Ishikawa (cell line): Measurements from ENCODE around the gene SIVA1.

Source experiments
- CEBPB ChIP-seq: IDR thresholded peaks from 2 replicates; pipeline ENCODE4 v1.6.1; 2012
- CREB1 ChIP-seq: IDR thresholded peaks from 2 replicates; pipeline ENCODE4 v1.6.1; 2012; ENCODE audit warnings: low read depth
- EGR1 ChIP-seq: IDR thresholded peaks from 2 replicates; pipeline ENCODE4 v1.6.1; 2012
- EP300 ChIP-seq: IDR thresholded peaks from 2 replicates; pipeline ENCODE4 v1.6.1; 2012; ENCODE audit warnings: borderline replicate concordance
- FOXM1 ChIP-seq: IDR thresholded peaks from 2 replicates; pipeline ENCODE4 v1.6.1; 2012; ENCODE audit warnings: low read depth, borderline replicate concordance
- NFIC ChIP-seq: IDR thresholded peaks from 2 replicates; pipeline ENCODE4 v1.6.1; 2012
- RAD21 ChIP-seq: IDR thresholded peaks from 2 replicates; pipeline ENCODE4 v1.6.1; 2012; ENCODE audit warnings: low read depth
- TAF1 ChIP-seq: IDR thresholded peaks from 2 replicates; pipeline ENCODE4 v1.6.1; 2012; ENCODE audit warnings: low read depth, mild to moderate bottlenecking
- TCF12 ChIP-seq: IDR thresholded peaks from 2 replicates; pipeline ENCODE4 v1.6.1; 2012; ENCODE audit warnings: low read depth
- TEAD4 ChIP-seq: IDR thresholded peaks from 2 replicates; pipeline ENCODE4 v1.6.1; 2012
- YY1 ChIP-seq: IDR thresholded peaks from 2 replicates; pipeline ENCODE4 v1.6.1; 2012; ENCODE audit warnings: low read depth
- ZBTB7A ChIP-seq: IDR thresholded peaks from 2 replicates; pipeline ENCODE4 v1.6.1; 2012; ENCODE audit warnings: low read depth
- TF ChIP-seq, protein P1 (sequence below): IDR thresholded peaks from 2 replicates; pipeline ENCODE4 v1.6.1; 2012
- TF ChIP-seq, protein P2 (sequence below): IDR thresholded peaks from 2 replicates; pipeline ENCODE4 v1.6.1; 2012
- TF ChIP-seq, protein P3 (sequence below): IDR thresholded peaks from 2 replicates; pipeline ENCODE4 v1.6.1; 2012; ENCODE audit warnings: low read depth, mild to moderate bottlenecking

Gene SIVA1

DNA sequence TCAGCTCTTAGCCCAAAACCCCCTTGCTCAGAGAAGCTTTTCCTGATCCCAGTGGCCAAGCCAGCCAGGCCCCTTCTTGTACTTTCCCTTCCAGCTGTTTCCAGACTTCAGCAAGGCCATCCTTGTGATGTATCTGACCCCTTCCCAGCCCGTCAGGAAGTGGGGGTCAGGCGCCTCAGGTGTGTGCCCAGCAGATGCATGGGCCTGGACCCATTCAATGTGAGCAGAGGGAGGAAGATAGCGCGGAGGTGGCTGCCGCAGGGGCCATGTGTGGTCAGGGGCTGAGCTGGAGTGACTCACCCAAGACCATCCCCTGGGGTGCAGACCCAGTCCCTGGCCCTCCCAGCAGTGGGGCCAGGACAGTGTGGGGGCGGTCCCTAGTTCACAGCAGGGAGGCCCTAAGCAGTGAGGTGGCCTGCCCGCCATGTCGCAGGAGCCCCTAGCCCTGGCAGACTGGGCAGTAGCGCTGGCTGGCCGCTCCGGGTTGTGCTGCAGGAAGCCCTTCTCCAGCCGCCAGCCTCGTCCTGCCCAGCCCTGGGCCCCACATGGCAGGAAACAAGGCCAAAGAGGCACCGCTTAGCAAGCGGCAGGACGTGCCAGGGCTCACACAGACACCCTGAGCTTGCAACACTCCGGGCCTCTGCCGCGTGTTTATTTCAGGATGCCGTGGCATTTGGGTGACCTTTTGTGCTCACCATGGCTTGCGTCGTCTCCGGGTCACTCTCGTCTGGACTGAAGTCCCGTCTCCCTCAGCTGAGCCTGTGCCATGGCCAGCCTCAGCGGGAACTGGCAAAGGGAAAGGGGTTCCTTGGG is 16.9 kb upstream of the SIVA1 start:
- TF ChIP-seq CEBPB (no peak), TAF1 (no peak), TEAD4 (no peak)
- TF ChIP-seq, protein P1, sequence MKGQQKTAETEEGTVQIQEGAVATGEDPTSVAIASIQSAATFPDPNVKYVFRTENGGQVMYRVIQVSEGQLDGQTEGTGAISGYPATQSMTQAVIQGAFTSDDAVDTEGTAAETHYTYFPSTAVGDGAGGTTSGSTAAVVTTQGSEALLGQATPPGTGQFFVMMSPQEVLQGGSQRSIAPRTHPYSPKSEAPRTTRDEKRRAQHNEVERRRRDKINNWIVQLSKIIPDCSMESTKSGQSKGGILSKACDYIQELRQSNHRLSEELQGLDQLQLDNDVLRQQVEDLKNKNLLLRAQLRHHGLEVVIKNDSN: no peak
- TF ChIP-seq, protein P2, sequence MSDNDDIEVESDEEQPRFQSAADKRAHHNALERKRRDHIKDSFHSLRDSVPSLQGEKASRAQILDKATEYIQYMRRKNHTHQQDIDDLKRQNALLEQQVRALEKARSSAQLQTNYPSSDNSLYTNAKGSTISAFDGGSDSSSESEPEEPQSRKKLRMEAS: no peak

DNA sequence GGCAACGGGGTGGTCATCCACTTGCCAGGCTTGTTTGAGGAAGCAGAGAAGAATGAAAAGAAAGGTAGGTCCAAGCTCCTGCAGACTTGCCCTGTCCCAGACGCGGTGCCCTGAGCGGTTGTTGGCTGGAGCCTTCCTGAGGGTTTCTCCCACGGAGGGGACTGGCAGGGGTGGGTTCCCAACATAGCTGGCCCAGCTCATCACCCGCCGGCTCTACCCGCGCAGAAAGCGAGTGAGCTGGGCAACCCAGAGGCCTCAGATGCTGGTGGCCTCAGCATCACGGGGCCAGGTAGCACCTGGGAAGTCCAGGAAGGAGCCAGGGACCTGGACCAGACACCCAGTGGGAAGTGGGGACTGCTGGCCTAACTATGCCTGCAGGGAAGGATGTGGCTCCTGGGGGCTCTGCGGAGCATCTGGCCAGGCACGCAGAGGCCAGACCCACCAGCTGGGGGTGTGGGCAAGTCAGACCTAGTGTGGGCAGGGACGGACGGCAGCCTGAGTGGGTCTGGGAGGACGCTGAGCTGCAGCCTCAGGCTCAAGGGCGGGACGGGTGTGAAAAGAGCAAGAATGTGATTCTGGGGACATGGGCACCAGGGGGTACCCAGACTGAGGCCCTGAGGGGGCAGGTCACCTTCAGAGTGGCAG is 14.4 kb upstream of the SIVA1 start:
- TF ChIP-seq RAD21 (no peak), CEBPB (no peak), TEAD4 (no peak), CREB1 (no peak), TAF1 (no peak), ZBTB7A (no peak), EP300 (no peak), YY1 (no peak), TCF12 (no peak), FOXM1 (no peak)
- TF ChIP-seq, protein P3, sequence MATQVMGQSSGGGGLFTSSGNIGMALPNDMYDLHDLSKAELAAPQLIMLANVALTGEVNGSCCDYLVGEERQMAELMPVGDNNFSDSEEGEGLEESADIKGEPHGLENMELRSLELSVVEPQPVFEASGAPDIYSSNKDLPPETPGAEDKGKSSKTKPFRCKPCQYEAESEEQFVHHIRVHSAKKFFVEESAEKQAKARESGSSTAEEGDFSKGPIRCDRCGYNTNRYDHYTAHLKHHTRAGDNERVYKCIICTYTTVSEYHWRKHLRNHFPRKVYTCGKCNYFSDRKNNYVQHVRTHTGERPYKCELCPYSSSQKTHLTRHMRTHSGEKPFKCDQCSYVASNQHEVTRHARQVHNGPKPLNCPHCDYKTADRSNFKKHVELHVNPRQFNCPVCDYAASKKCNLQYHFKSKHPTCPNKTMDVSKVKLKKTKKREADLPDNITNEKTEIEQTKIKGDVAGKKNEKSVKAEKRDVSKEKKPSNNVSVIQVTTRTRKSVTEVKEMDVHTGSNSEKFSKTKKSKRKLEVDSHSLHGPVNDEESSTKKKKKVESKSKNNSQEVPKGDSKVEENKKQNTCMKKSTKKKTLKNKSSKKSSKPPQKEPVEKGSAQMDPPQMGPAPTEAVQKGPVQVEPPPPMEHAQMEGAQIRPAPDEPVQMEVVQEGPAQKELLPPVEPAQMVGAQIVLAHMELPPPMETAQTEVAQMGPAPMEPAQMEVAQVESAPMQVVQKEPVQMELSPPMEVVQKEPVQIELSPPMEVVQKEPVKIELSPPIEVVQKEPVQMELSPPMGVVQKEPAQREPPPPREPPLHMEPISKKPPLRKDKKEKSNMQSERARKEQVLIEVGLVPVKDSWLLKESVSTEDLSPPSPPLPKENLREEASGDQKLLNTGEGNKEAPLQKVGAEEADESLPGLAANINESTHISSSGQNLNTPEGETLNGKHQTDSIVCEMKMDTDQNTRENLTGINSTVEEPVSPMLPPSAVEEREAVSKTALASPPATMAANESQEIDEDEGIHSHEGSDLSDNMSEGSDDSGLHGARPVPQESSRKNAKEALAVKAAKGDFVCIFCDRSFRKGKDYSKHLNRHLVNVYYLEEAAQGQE: no peak
- TF ChIP-seq, protein P1: no peak

DNA sequence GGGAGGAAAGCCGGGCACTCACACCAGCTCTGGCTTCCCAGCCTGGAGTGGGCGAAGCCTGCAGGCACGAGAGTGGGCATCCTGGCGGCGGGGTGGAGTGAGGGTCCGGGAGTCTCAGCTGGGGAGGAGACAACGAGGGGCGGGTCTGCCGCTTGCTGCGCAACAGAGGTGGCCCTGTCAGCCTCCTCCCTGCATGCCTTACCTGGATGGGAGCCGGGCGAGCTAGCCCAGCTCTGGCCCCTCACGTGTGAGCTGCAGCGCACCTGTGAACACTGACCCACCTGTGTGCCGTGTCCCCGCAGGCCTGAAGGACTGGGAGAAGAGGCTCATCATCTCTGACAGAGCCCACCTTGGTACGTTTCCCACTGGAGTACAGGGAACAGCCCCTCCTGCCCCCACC is 13.9 kb upstream of the SIVA1 start:
- TF ChIP-seq ZBTB7A (no peak), TEAD4 (no peak), CREB1 (no peak), RAD21 (no peak), YY1 (no peak), CEBPB (no peak), EGR1 (no peak), NFIC (no peak), TCF12 (no peak), FOXM1 (no peak), TAF1 (no peak), EP300 (no peak)
- TF ChIP-seq, protein P1: no peak
- TF ChIP-seq, protein P3: no peak
- TF ChIP-seq, protein P2: no peak

DNA sequence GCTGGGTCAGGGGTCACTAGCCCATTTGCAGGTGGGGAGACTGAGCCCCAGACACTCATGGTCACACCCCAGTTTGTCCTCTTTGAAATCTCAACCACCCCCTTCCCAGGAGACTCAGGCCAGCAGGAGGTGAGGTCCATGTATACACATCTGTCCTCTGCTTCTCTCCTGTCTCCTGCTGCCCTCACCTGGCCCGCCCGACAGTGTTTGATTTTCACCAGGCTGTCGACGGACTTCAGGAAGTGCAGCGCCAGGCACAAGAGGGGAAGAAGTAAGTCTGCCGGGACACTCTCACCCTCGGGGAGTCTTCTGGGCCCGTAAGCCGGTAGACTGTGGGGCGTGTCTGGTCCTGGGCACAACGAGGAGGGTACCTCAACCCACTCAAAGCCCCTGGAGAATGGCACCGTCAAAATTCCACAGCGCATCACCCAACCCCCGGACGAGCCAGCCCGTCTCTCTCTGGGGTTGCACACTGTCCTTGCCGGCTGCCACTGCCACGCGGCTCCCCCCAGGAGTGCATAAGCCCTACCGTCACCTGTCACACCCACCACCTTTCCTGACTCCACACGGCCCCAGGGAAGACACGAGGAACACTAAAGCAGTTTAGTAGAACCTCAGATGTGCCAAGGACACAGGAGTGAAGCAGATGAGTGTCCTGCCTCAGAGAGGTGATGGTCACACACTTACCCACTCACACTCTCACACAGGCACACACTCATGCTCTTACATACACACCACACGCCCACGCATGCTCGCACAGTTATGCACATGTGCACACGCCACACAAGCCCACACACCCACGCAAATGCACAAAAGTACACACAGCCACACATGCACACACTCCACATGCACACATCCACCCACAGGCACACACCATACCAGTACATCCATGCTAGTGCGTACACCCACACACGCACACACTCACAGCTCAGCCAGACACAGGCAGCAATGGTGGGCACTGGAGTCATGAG is 13.1 kb upstream of the SIVA1 start:
- TF ChIP-seq, protein P1: no peak
- TF ChIP-seq RAD21: 0 out of 2 replicates have a peak, but pooled peaks have one; percentile 6
